GM12892 (cell line): ENCODE data around the gene RHAG.

Experiments
- POLR2A ChIP-seq: IDR thresholded peaks from 2 replicates; pipeline ENCODE4 v1.6.1; 2011; ENCODE audit warnings: low read depth, low read length, control low read depth
- POLR2AphosphoS5 ChIP-seq: IDR thresholded peaks from 2 replicates; pipeline ENCODE4 v1.6.1; 2011; ENCODE audit warnings: low read depth, low read length, control low read depth

- TF ChIP-seq POLR2AphosphoS5 = no peak
- no peak for TF ChIP-seq POLR2A
Observed at GRCh38 chr6:49633541-49633940, 3.1 kb downstream of the RHAG start.
